ACC112 (cell line): ENCODE measurements around the gene PCDHGC3.

Source experiments
- H2AFZ ChIP-seq: fragments of 200-600 bp; sonication (generic); one replicate; pipeline ENCODE4 v1.6.0; 2017; ENCODE audit warnings: antibody characterized with exemption, low read length; ENCODE audit not compliant: unreplicated experiment
- H3K27ac ChIP-seq: fragments of 200-600 bp; sonication (generic); 2 replicates; pipeline ENCODE4 v1.5.1; 2014; ENCODE audit warnings: low read depth, mild to moderate bottlenecking, antibody characterized with exemption, low read length, moderate library complexity
- H3K27me3 ChIP-seq: fragments of 200-600 bp; sonication (generic); 2 replicates; pipeline ENCODE4 v1.6.1; 2014; ENCODE audit warnings: mild to moderate bottlenecking, antibody characterized with exemption, low read length, moderate library complexity, mixed read lengths; ENCODE audit not compliant: insufficient read depth
- H3K36me3 ChIP-seq: fragments of 200-600 bp; sonication (generic); 2 replicates; pipeline ENCODE4 v1.6.1; 2016; ENCODE audit warnings: mild to moderate bottlenecking, antibody characterized with exemption, low read length, moderate library complexity, mixed read lengths; ENCODE audit not compliant: insufficient read depth
- H3K4me1 ChIP-seq: fragments of 200-600 bp; sonication (generic); one replicate; pipeline ENCODE4 v1.6.1; 2016; ENCODE audit warnings: low read length, mixed read lengths; ENCODE audit not compliant: insufficient read depth, unreplicated experiment, control insufficient read depth
- H3K4me3 ChIP-seq: fragments of 200-600 bp; sonication (generic); 2 replicates; pipeline ENCODE4 v1.5.1; 2014; ENCODE audit warnings: mild to moderate bottlenecking, low read depth, low read length
- H3K79me2 ChIP-seq: fragments of 200-600 bp; sonication (generic); one replicate; pipeline ENCODE4 v1.6.0; 2016; ENCODE audit warnings: low read length; ENCODE audit not compliant: control insufficient read depth, unreplicated experiment, insufficient read depth

The PCDHGC3 gene

DNA sequence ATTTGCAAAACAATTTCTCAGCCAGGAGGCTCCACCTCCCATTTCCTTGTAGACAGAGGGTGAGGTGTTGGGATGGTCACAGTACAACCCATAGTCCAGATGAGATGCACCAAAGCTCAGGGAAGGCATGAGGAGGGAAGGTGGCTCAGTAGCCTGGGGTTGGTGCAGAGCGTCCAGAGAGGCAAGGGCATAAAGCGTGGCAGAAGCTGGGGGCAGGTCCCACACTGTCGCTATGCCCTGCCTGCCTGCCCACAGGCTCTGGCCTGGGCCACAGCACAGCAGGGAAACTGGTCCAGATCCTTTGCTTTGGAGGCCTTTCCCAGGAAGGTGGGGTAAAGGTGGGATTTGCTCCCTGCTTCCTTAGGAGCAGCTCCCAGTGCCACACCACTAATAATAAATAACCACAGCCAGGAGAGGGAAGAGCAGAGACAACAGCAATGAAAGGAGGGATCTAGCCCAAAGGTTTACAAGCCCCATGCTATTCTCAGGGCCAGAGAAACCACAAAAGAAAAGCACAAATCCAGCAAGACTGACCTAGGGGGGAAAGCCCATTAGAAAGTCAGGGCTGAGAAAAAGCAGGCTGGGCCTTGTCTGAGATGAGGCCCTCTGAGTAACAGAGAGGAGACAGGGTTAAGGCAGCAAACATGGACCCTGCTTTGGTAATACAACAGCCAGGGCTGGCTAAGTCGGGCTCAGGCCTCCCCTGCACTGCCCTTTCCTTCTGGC is 40.3 kb downstream of the PCDHGC3 start:
- H3K4me1 ChIP-seq, result peaks cover 48% of the 10 kb centered on the region
- no peak overlapping the region for H3K4me3 ChIP-seq
- H2AFZ ChIP-seq, result no peak overlapping the region
- no peaks in the 10 kb centered on the region for H3K79me2 ChIP-seq
- no peak overlapping the region for H3K27ac ChIP-seq
- H3K27me3 ChIP-seq, result no peaks in the 10 kb centered on the region
- peaks cover 10% of the 10 kb centered on the region; the same call in 1 of the 2 replicates for H3K36me3 ChIP-seq

DNA sequence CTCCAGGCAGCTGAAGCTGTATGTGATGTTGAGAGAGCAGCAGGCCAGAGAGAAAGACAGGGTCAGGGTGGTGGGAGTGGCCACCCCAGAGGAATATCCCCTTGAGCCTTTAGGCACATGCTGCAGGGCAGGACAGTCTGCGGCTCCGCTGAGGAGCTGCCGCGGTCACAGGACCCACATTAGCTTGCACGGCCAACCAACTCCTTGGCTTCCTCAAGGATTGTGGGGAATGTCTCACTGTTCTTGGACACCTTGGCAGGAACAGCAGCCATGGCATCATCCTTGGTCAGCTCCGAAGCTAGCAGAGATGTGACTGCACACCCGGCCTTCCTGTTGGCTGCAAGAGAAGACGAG is 40.9 kb downstream of the PCDHGC3 start:
- Histone ChIP-seq H3K27ac (no peak overlapping the region), H3K4me3 (no peak overlapping the region), H3K4me1 (peaks cover 52% of the 10 kb centered on the region), H3K27me3 (no peaks in the 10 kb centered on the region), H3K36me3 (peaks cover 10% of the 10 kb centered on the region; the same call in 1 of the 2 replicates), H2AFZ (no peak overlapping the region), H3K79me2 (no peaks in the 10 kb centered on the region)

DNA sequence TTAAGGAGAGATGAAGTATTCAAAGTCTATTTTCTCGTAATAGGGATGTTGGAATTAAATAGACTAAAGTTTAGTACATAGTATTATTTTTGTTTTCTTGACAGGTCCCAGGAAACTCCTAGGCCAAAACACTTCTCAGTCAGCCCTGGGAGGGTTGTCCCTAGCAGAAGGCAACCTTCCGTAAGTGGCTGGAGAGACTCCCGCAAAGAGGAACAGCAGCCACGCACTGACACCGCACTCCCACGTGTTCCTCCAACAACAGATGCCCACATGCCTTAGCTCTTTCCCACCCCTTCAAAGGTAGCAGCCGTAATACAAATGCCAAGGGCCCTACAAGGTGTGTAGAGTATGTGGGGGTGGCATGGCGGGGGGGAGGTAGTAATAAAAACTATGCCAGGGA is 41.5 kb downstream of the PCDHGC3 start:
- Histone ChIP-seq H3K79me2 (no peaks in the 10 kb centered on the region), H3K27ac (no peak overlapping the region), H3K4me3 (no peak overlapping the region), H2AFZ (no peak overlapping the region), H3K27me3 (no peaks in the 10 kb centered on the region), H3K36me3 (peaks cover 10% of the 10 kb centered on the region; the same call in 1 of the 2 replicates), H3K4me1 (peaks cover 54% of the 10 kb centered on the region)

DNA sequence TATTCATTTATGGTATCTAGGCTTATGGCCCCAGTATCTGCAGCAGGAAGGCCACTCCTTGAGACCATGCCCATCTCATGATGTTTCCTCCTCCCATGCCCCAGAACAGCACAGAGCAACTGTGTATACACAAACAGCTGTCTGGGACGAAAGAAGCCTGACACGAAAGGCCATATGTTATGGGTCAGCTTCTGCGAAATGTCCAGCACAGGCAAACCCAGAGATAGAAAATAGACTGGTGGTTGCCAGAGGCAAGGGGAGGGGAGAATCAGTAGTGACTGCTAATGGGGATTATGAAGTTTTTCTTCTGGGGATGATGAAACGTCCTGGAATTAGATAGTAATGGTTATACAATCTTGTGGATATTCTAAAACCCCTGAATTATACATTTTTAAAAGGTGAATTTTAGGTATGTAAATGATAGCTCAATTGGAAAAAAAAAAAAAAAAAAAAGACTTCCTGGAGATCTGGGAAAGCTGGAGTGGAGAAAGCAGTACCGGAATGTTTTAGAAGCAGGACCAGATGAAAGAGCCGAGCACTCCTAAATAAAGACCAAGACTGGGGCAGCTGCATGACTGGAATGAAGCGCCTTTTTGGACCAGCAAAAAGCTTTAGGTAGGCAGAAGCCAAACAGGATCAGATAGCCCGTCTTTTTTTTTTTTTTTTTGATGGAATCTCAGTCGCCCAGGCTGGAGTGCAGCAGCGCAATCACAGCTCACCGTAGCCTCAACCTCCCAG is 42.3 kb downstream of the PCDHGC3 start:
- Histone ChIP-seq H3K79me2 (no peaks in the 10 kb centered on the region), H3K36me3 (peaks cover 10% of the 10 kb centered on the region; the same call in 1 of the 2 replicates), H3K27me3 (no peaks in the 10 kb centered on the region), H3K27ac (no peak overlapping the region), H3K4me3 (no peak overlapping the region), H2AFZ (no peak overlapping the region), H3K4me1 (peaks cover 52% of the 10 kb centered on the region)

DNA sequence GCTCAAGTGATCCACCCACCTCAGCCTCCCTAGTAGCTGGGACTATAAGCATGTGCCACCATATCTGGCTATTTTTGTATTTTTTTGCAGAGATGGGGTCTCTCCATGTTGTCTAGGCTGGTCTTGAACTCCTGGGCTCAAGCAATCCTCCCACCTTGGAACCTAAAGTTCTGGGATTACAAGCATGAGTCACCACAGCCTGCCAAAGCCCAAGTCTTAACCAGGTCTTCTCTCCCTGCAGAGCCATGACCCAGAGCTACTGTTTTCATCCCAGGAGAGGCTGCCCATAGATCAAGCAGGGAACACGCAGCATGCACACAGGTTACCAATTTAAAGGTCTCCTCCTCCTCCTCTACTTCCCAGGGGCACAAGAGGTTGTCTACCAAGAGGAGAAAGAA is 42.9 kb downstream of the PCDHGC3 start:
- Histone ChIP-seq H3K27ac (no peak overlapping the region), H2AFZ (no peak overlapping the region), H3K36me3 (peaks cover 10% of the 10 kb centered on the region; the same call in 1 of the 2 replicates), H3K4me1 (peaks cover 49% of the 10 kb centered on the region), H3K79me2 (no peaks in the 10 kb centered on the region), H3K27me3 (no peaks in the 10 kb centered on the region), H3K4me3 (no peak overlapping the region)

DNA sequence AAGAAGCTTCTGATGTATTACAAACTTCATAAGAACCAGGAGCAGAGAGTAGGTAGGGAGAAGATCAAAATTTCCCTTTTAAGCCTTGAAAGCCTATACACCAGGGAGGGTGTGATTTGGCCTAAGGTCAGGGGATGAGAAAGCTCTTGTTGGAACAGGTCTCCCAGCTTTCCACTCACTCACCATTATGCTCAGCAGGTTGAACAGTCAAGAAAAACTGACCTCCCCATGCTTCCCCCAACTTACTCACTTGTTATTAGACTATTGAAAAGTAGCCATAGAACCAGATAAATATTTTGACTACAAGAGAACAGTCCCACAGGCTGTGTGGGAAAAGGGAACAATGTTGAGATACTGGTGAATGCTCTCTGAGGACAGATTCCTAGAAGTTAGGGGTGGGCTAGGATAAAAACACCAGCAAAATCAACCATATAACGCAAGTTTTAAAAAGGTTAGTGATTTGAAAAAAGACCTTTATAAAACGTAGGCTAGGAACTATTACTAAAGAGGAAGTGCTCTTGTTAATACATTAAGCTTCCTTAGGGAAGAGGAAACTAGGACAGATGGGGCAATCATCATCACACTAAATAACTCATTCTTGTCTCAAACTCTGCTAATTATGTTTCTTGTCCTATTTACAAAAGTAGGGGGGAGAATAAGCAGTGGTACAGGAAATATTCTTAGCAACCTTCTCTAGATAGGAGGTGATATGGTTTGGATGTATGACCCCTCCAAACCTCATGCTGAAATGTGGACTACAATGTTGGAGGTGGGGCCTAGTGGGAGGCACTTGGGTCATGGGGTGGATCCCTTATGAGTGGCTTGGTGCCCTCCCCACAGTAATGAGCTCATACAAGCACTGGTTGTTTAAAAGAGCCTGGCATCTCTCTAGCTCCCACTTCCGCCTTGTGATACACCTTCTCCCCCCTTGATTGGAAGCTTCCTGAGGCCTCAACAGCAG is 44.1 kb downstream of the PCDHGC3 start:
- Histone ChIP-seq H2AFZ (no peak overlapping the region), H3K4me1 (peaks cover 47% of the 10 kb centered on the region), H3K27ac (peak overlapping the region; percentile 84), H3K79me2 (no peaks in the 10 kb centered on the region), H3K36me3 (peaks cover 16% of the 10 kb centered on the region; the same call in 1 of the 2 replicates), H3K4me3 (no peak overlapping the region), H3K27me3 (no peaks in the 10 kb centered on the region)

DNA sequence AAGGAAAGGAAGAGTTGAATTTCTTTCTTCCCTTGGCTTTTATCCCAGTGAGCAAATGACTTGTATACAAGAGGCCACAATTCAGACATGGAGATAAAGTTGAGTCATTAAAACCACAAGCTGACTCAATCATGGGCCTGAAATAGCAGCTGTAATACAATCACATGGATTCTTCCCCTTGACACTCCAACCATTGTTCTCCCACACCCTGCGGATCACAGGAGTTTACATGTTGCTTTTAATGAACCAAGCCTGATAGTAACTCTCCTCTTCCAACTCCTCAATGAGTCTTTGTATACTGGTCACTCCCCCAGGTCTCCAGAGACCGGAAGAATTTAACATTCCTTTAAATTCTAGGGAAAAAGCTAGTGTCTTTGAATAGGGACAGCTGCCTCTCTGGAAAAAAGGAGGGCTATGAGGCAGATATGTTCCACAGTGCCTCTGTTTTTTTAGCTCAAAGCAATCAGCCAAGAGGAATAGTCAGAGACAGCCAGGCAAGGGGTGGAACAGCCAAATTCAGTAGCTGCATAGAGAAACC is 45.5 kb downstream of the PCDHGC3 start:
- peaks cover 50% of the 10 kb centered on the region for H3K4me1 ChIP-seq
- H3K27ac ChIP-seq, result peak overlapping the region; percentile 84
- no peaks in the 10 kb centered on the region for H3K27me3 ChIP-seq
- H3K36me3 ChIP-seq, result peaks cover 16% of the 10 kb centered on the region; the same call in 1 of the 2 replicates
- no peak overlapping the region for H3K4me3 ChIP-seq
- no peaks in the 10 kb centered on the region for H3K79me2 ChIP-seq
- H2AFZ ChIP-seq, result no peak overlapping the region

DNA sequence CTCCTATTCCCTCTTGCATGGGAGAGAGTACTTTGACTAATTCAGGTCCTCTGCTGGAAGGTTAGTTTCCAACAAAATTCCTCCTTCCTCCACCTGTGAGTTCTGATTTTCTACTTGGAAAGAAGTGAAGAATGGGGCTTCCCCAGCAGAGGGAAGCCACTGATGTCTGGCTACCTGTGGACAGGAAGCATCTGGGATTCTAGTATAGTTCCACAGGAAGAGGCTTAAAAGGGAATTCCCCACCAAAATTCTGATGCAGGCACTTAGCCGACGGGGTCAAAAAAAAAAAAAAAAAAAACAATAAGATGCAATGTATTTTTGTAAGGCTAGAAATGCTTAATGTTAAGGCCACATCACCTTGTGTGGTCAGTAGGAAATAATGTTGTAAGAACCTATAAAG is 46.5 kb downstream of the PCDHGC3 start:
- Histone ChIP-seq H3K27me3 (no peaks in the 10 kb centered on the region), H3K4me1 (peaks cover 50% of the 10 kb centered on the region), H2AFZ (no peak overlapping the region), H3K79me2 (no peaks in the 10 kb centered on the region), H3K36me3 (peaks cover 16% of the 10 kb centered on the region; the same call in 1 of the 2 replicates), H3K4me3 (no peak overlapping the region), H3K27ac (peak overlapping the region; percentile 84)

DNA sequence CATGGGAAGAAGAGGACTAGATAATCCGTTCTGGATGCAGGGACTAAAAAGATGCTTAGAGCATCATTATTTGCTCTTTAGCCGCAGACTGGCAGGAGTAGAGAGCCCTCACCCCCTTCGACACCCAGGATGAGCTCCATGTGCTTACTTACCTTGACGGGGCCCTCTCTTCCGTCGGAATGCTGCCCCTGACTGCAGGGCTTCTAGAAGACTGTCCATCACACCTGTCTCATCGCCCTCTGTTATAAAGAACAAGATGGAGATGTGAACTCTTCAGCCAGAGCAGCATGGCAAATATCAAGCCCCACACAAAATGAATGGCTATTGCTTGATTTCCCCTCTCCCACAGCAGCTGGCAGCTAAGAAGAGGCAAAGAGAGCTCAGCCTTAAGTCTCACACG is 48.2 kb downstream of the PCDHGC3 start:
- Histone ChIP-seq H3K79me2 (no peaks in the 10 kb centered on the region), H3K27me3 (no peaks in the 10 kb centered on the region), H3K36me3 (peaks cover 15% of the 10 kb centered on the region; the same call in 1 of the 2 replicates), H3K4me1 (peaks cover 55% of the 10 kb centered on the region), H3K27ac (0 out of 2 replicates have a peak overlapping the region, but pooled peaks have one; percentile 13), H2AFZ (no peak overlapping the region), H3K4me3 (no peak overlapping the region)
